Embryonic facial prominence (tissue), 1 donor: ENCODE data around the gene RTP2.

Experiments
- DNase-seq: peaks from one replicate; pipeline ENCODE4 v3.0.0-alpha.2; 2016; ENCODE audit errors: extremely low spot score

Gene RTP2

DNA sequence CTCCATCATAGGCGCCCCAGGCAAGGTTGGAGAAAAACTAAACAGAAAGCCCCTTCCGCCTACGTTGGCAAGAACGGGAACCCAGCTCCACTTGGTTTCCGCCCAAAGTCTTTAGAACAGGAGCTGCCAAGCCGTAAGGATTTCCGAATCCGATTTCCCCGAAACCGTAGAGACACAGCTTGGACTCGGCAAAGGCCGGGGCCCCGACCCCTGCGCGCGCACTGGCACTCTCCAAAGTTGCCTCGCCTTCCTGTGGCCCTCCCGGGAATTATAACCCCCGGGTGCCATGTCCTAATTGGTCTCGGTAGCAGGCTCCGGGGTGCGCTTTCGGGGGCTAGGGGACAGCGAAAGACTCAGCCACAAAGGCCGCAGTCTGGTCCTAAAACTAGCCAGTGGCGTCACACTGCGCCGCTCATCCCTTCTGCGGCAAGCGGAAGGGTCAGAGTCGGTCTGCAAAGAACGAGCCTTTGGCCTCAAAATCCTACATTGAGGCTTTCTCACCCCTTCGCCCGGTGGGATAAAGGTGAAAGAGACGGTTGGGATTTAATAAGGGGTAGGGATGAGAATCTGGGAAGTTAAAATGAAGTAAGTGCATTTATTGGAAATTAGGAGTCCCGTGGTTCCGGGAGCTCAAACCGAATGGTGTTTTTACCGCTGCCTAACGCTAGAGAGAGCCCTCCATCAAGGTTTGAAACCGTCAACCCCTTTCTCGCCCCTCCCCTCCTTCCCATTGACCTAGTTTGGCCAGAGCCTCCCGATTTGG, 36.2 kb upstream of the RTP2 start:
- peak; percentile 85 for DNase-seq

DNA sequence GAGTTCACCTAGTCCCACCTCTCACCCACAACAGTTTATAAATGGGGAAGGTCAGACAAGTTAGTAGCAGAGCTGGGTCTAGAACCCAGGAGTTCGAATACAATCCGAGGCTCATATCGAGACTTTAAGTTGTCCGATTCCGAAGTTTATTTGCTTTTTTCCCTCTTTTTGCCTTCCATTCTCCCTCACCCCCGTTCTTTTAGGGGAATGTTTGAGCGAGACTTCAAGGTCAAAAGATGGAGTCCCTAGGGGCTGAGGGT, 35.6 kb upstream of the RTP2 start:
- no peak for DNase-seq

DNA sequence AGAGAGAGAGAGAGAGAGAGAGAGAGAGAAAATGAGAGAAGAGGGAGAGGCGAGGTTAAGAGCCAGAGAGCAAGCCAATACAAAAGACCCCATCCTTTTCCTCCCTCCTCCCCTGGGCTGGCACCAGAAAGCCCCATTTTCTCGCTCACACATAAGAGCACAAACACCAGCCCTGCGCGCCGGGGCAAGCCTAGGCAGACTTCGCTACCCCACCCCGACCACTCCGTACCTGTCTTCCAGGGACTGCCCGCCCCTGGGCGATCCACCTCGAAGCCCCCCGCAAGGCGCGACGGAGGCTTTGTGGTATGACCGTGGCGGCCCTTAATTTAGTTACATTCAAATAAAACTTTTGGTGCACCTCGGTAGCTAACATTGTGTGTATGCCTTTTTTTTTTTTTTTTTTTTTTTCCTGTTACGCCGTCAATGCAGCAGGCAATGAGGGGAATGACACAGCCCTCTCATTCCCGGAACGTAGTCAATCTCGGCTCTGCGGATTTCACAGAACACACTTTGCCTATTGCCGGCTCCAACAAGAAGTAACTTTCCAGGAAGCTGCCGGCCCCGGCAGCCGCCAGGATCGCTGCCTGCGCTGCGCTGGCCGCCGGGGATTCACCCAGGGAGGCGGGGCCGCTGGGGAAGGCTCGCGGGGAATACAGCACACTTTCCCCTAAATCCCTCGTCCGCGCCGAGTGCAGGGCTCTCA, 35.2 kb upstream of the RTP2 start:
- DNase-seq = no peak

DNA sequence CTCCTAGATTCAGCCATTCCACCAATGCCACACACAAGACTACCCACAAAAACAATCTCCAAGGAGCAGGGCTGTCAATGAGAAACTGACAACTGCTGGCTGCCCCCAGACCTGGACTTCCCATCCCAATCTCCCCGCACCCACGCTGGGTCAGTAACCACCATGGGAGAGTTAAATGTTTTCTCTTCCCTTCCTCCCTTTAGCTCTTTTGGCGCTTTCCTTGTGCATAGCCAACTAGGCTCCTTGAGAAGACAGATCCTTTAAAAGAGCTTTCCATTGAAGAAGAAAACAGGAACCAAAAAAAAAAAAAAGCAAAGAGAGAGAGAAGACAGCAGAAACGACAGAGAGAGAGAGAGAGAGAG, 34.6 kb upstream of the RTP2 start:
- DNase-seq = no peak

DNA sequence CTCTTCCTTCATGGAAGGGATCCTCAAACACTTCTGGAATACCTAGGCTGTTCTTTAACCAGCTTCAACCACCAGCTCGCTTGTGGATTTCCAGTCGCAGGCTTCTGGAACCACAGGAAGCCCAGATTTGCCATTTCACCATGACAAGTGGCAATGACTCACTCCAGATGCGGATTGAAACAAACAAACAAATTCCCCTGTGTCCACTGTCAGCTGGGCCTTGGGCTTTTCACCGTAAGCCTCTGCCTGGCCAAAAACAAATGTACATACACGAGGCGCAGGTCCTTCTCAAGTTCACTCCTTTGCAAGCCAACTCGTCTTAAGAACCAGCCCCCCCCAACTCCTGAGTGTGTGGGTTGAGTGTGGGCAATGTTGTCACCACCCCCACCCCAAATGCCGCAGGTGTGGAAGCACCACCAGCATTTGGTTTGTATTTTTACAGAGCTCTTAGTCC, 34.1 kb upstream of the RTP2 start:
- DNase-seq = no peak

DNA sequence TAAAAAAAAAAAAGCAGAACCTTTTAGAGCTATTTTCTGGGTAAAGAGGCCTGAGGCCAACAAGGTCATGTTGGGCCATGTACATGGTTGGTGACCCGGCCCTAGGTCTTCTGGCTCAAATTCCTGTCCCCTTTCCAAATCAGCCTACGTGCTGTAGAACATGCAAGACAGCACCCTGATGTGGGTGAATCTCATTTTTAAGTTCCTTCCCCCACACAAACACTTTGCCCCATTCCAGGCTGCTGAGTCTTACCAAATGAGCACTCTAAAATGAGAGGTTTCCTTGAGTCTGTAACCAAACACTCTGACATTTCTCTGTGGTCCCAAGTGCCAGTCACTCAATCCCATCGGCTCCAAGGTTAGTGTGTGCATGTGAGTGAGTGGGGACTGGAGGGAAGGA, 33.5 kb upstream of the RTP2 start:
- no peak for DNase-seq

DNA sequence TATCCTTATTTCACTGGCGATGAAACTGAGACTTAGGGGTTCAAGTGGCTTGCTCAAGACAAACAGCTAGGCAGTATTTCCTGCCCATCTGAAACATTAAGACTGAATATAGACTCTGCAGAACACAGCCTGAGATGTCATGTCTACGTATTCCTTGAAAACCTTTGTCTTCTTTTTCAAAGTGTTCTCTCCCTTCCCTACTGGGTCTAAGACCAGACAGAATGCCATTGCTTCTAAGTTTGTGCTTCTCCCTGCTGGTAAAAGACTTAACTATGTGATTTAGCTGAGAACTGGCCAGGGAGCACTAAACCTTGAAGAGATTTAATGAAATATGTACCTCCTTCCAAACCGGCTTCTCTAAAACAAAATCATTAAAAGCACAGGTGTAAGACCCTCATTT, 33.0 kb upstream of the RTP2 start:
- DNase-seq = no peak

DNA sequence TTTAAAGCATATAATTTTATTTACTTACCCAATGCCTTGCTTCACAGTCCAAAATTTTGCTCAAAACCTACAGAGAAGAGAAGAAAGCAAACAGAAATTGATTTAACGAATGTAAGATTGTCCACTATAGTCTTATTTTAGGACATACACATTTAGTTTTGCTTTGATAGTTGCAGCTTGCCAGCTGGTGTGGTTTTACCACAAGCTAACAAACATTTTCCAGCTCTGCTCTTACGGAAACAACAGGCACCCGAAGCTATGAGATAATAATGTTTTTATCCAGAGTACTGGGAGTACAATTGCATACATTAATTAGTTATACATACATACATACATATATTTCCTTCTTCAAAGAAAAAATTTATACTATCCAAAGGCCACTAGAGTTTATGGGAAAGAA, 32.5 kb upstream of the RTP2 start:
- no peak for DNase-seq

DNA sequence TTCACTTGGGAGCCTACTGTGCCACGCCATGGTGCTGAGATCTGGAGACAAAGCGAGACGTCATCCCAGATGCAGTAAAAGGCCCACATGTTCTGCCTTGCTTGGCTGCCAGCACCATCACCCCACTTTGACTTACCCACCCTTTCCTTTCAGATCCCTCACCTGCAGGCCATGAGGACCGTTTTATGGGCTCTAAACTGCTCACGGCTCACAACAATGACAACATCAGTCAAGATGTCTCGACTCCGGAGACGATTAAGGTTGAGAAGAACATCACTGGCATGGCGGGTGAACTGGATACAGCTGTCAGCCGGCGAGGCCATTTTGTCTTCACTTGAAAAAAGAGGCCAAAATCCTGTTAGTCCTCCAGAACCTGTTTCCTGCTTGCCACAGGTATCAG, 31.0 kb upstream of the RTP2 start:
- DNase-seq = no peak

DNA sequence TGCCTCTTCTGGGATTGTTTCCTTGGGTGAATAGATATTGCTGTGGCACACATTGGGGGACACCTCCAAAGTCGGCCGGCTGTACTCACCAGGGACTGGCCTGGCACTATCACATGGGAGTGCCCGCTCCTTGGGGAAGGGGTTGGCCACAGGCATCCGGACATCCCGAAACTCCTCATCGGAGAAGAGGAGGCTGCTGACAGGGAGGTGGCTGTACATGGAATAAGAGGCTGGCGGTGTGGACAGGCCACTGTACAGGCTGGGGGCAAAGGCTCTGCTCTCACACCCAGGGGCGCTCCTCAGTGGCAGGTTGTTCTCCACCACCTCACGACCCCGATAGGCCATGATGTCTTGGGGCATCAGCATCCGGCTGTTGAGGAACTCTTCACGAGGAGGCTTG, 27.2 kb upstream of the RTP2 start:
- DNase-seq = no peak

DNA sequence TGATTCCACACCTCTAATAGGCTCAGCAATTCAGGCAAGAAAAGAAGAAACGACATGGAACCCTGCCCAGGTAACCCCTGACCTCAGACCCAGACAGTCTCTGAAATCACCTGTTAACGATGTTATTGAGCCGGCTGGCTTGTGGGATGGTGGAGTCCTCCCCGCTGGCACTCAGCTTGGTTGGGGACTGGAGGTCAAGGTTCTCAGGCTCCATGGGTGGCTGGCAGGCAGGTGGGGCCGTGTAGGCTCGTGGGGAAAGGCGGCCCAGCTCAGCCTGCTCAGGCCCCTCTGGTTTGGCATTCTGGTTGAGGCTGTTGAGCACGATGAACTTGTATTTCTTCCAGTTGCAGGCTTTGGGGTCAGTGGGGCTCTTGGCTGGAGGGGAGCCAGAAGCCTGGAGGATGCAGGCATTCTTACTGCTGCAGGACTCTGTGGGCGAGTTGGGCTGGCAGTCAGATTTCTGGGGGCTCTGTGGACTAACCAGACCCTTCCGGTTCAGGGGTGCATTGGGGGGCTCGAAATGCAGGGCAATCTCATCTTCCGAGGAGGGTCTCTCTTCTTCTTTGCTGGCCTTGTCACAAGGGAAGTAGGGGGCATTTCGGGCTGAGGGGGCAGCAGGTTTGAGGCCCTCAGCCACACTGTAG, 26.7 kb upstream of the RTP2 start:
- DNase-seq = no peak

DNA sequence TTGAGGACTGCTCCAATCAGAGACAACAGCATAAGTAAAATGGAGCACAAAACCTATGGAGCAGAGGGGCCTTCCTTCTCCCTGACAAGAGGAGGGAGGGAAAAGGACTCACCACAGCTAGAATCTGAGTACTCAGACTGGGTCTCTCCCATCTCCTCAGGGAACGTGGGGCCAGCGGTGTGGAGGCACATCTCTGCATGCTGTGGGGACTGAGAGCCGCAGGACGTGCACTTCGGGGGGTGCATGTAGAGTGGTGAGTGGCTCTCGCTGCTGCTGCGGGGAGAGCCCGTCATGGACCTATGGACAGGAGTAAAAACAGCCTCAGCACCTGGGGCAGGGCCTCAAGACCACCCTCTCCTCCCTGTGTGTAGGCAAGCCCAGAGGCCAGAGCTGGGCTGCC, 25.9 kb upstream of the RTP2 start:
- no peak for DNase-seq

DNA sequence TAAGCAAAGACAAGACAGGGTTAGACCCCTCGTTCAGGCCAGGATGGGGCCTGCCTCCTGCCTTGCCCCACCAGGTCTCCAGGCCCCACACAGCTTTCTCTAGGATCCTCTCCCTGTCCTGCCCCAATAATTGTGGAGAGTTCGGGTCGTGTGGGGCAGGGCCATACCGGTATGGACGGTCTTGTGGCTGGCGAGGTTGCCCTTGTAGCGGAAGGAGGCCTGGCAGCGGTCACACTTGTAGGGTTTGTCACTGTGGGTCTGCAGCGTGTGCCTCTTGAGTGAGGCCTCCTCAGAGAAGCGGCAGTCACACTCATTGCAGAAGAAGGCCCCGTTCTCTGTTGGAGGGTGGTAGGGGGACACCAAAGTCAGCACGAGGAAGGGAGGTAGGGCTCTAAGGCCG, 24.2 kb upstream of the RTP2 start:
- no peak for DNase-seq

DNA sequence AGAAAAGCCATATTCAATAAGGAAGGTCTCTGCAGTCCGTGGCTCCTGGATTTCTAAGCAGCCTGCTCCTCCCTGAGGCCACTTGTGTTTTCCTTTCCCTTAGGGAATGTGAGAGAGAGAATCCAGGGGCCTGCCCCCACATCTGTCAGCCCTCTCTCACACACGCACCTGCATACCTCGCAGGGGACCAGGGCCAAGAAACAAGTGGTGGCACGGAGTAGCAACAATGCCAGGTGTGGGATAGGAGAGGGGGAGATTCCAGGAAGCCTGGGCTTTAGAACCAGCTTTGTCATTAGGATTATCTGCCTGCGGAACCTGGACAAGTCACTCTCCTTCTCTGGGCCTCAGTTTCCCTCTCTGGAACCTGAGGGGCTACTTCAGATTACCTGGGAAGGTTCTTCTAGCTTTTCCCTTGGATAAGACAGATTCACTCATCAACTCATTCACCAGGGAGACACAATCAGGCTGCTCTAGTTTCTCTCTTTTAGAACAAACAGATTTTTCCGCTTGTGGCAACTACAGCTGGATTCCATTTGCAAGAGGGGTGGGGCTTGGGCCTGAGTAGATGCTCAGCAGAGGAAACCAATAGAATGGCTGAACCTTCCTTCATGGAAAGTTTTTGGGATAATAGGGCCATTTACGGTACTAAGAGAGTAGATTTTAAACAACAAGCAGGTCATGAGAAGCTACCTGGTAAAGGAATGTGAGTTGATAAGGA, 23.5 kb upstream of the RTP2 start:
- DNase-seq = no peak

DNA sequence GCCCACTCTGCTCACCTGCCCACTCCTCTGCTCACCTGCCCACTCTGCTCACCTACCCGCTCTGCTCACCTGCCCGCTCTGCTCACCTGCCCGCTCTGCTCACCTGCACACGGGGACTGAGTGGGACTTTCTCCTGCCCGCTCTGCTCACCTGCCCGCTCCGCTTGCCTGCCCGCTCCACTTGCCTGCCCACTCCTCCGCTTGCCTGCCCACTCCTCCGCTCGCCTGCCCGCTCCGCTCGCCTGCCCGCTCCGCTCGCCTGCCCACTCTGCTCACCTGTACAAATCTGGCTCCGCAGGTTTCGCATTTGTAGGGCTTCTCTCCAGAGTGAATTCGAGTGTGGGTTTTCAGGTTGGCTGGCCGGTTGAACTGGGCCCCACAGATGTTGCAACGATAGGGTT, 22.9 kb upstream of the RTP2 start:
- DNase-seq = no peak

DNA sequence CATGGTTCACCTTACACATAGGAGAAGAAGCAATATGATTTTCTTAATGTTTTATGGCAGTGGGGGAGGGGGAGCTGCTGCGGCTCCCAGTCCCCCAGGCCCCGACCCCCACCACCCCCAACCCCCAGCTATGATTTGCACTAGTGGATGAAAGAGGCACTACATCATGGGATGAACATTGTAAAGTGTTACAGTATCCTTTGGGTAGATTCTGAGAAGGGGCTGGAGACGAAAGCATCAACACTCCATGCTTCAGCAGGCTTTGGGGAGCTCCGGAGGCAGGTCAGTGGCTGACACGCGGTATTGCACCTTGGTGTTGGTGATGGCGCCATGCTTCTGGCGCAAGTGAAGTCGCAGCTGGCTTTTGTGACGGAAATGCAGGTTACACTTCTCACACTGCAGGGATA, 19.9 kb upstream of the RTP2 start:
- no peak for DNase-seq

DNA sequence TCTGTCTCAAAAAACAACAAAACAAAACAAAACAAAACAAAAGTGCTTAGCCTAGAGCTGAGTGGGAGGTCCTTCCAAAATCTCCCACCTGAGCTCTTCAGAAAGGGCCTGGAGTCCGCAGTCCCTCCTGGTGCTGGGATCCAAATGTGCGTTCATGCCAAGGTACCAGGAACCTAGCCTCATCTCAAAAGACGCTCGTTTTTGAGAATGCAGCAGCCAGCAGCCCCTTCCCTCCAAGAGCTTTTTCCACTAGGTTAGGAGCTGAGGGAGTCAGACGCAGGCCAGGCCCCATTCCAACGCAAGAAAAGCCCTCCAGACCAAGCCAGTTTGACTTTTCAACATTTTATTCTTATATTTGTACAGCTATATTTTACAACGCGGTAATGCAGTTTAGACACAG, 18.7 kb upstream of the RTP2 start:
- DNase-seq = no peak

DNA sequence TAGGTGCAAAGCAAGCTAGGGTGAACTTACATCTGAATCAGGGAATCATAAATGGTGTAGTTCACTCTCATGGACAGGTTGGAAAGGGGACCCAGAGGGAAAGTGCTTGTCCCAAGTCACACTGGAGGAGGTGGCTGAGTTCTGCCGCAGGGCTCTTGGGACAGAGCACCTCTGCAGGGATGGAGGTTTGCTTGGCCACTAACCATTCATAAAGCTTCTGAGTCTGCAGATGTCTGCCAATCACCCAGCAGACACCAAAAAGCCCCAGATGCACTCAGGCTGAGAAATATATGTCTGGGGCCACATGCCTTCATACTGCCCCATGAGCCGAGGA, 17.9 kb upstream of the RTP2 start:
- no peak for DNase-seq

DNA sequence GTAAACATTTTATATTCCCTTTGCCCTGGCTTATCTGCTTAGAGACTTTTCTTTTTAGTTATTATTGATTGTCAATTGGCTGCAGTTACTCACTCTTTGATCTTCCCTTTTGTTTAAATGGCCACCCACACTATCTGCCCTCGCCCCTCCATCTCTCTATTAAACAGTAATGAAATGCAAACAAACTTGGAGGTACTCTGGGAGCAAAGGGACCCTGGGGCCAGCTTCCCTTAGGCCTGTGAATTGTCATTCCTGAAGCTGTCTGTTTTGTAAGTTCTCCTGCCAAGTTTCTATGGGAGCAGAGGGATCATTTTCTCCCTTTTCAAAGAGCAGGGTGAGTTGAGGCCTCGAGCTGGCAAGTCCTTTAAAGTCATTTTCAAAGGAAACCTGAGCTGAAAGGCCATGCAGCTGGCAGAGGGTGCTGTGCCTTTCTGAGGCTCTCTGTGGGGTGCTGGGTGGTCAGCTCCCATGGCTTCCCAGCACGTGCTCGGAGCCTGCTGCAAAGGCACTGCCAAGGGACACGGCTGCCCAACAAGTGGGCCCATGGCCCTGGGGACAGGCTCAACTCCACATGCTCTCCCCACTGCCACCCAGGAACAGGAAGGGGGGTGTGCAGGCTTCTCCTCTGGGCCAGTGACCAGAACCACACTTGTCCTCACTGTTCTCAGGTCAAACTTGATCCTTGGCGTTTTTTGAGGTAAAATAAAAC, 17.4 kb upstream of the RTP2 start:
- no peak for DNase-seq

DNA sequence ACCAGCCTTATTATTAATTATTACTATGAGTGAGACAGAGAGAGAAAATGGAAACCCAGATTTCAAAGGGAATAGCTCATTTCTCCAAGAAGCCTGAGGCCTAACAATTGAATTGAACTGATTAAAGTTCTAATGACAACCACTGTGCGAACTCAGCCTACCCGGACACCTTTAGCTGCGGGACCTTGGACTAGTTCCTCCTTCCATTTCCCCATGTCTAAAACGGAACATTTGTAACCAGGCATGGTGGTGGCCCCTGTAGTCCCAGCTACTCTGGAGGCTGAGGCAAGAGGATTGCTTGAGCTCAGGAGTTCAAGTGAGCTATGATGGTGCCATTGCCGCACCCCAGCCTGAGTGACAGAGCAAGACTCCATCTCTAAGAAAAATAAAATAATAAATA, 16.4 kb upstream of the RTP2 start:
- DNase-seq = no peak

DNA sequence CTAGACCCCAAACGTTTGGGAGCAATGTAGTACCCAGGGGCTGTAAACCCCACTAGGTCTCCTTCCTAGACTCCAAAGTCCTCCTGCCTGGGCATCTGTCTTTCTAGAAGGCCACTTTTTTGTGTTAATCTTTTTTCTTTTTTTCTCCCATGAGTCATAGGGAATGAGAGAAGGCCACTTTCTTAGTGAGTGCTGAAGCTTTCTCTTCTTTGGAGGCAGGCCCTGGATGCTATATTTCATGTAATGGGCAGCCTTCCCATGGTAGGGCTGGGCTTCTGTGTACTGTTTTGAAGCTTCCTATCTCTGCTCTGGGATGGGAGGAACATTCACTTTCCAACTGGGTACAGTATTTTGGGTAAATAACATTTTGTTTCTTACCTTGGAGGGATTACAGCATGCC, 15.2 kb upstream of the RTP2 start:
- no peak for DNase-seq

DNA sequence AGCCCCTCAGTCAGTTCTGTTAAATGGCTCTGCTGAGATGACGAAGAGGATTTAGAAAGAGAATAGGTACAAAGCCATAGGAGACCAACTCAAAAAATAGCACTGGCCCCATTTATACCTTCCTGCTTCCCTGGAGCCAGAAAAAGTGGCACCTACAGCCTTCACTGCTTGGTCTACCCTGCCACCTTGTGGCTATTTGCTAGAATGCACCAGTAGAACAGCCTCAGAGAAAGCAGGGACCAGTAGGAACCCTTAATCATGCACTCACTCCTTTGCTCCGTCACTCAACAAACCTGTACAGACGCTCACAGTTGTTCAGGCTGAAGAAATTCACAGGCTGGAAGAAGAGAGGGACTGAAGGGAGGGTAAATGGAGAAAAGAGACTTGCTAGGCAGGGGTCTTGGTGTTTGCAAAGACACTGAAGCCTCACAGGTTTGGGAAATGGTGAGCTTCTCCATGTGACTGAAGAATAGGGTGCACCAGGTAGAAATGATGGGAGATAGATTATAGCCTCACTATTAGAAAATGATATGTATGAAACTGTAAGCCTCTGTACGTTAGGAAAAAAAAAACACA, 12.1 kb upstream of the RTP2 start:
- DNase-seq = no peak
